Lung (tissue), 12 donors: ENCODE data around the gene ZFYVE21. TPM values are rescaled to one million over a fixed set of nuclear protein-coding genes. Genes with fewer than 3 reads are reported as not detected.

Experiments
- ATAC-seq: fragments of 200-7000 bp; cut with Tn5 transposase; one replicate; pipeline ENCODE4 v1.9.1; 2020; ENCODE audit warnings: moderate number of reproducible peaks; ENCODE audit not compliant: insufficient read depth, low FRiP score
- DNase-seq, 3 donors: peaks; one replicate each; pipeline ENCODE4 v3.0.0-alpha.2; 2013 to 2017
- H3K27ac ChIP-seq, 2 donors: one replicate each; pipeline ENCODE4 v1.5.1; 2013; ENCODE audit warnings: mild to moderate bottlenecking in 2 of 2, moderate library complexity in 2 of 2, control low read depth in 1 of 2, inconsistent platforms in 1 of 2, low read depth in 1 of 2, low read length in 1 of 2
- H3K27me3 ChIP-seq, 3 donors: one replicate each; pipeline ENCODE4 v1.5.1; 2013; ENCODE audit warnings: low read length in 2 of 3; ENCODE audit not compliant: control insufficient read depth in 3 of 3, insufficient read depth in 3 of 3
- H3K36me3 ChIP-seq, 4 donors: one replicate each; pipeline ENCODE4 v1.5.1; 2013; ENCODE audit warnings: low read length in 4 of 4, mild to moderate bottlenecking in 1 of 4, moderate library complexity in 1 of 4; ENCODE audit not compliant: control insufficient read depth in 4 of 4, insufficient read depth in 4 of 4
- H3K4me1 ChIP-seq, 5 donors: one replicate each; pipeline ENCODE4 v1.5.1; 2013; ENCODE audit warnings: low read length in 5 of 5, mild to moderate bottlenecking in 2 of 5, moderate library complexity in 1 of 5; ENCODE audit not compliant: control insufficient read depth in 5 of 5, insufficient read depth in 5 of 5
- H3K4me3 ChIP-seq: one replicate; pipeline ENCODE4 v1.5.1; 2013; ENCODE audit warnings: mild to moderate bottlenecking, control low read depth, moderate library complexity
- H3K9ac ChIP-seq, 2 donors: one replicate each; pipeline ENCODE4 v1.5.1; 2013; ENCODE audit warnings: low read length in 2 of 2, control low read depth in 1 of 2; ENCODE audit not compliant: insufficient read depth in 1 of 2
- H3K9me3 ChIP-seq, 4 donors: one replicate each; pipeline ENCODE4 v1.5.1; 2013; ENCODE audit warnings: low read length in 3 of 4, mild to moderate bottlenecking in 1 of 4, moderate library complexity in 1 of 4; ENCODE audit not compliant: control insufficient read depth in 4 of 4, insufficient read depth in 3 of 4
- CTCF ChIP-seq: IDR thresholded peaks from 2 replicates; pipeline ENCODE4 v1.5.1; 2012; ENCODE audit warnings: mild to moderate bottlenecking; ENCODE audit errors: control extremely low read depth, extremely low read depth
- WGBS, 2 donors: extraction: QIAGEN DNeasy Blood & Tissue Kit; methylation state at CpG; one replicate each; pipeline ENCODE4 v1.1.7; 2013; 5-methylcytosine and 5-hydroxymethylcytosine counted together
- polyA plus RNA-seq, 2 donors: library from polyadenylated mRNA; stranded (reverse); fragments of 200-250 nt; gene quantifications; one replicate each; pipeline ENCODE4 v1.2.1, GENCODE V29; 2013
- total RNA-seq, 2 donors: library from RNA; depleted of rRNA in 1 of 2; stranded (reverse); fragments of >200 nt in 1 of 2; gene quantifications; one replicate each; pipeline ENCODE4 v1.2.1, GENCODE V29; 2014 to 2021
- donor health status: control.
- donor health status: control.
- donor health status: Bipolar disorder and iron deficiency.
- donor health status: healthy.
- donor health status: DM: yes; HTN: yes; CAD: no.

The ZFYVE21 gene
- total and polyA plus RNA-seq, 4 donors = 39.4 to 68.3 (median 47.5) TPM

- ATAC-seq (no peak), DNase-seq (no peak)
- 93 to 95% methylated on average over 23 of the region's 23 CpGs for WGBS, 2 donors
- no peak for TF ChIP-seq CTCF
- no peak overlapping the region for H3K4me3 ChIP-seq
- no peaks in the 10 kb centered on the region for H3K27me3 ChIP-seq
- H3K27ac ChIP-seq = no peak overlapping the region
- H3K9ac ChIP-seq = no peak overlapping the region
- peaks cover 22 to 49% (median 36%) of the 10 kb centered on the region in 4 donors for H3K36me3 ChIP-seq
- peaks cover 0 to 4% (median 2%) of the 10 kb centered on the region in 5 donors for H3K4me1 ChIP-seq
- H3K9me3 ChIP-seq = peaks cover 0 to 1% (median 0%) of the 10 kb centered on the region in 4 donors
Observed at GRCh38 chr14:103685276-103686211, 30.1 kb upstream of the ZFYVE21 start.

- Histone ChIP-seq H3K27me3 (no peaks in the 10 kb centered on the region), H3K4me1 (peaks cover 0 to 4% (median 2%) of the 10 kb centered on the region in 5 donors), H3K36me3 (peaks cover 18 to 42% (median 31%) of the 10 kb centered on the region in 4 donors), H3K9me3 (peaks cover 0 to 1% (median 0%) of the 10 kb centered on the region in 4 donors), H3K27ac (peak overlapping the region in 1 of 2 donors; percentile 33), H3K4me3 (no peak overlapping the region), H3K9ac (no peak overlapping the region)
- no peak for DNase-seq
- no peak for TF ChIP-seq CTCF
- WGBS, 2 donors = 74 to 75% methylated on average over 19 of the region's 19 CpGs
- no peak for ATAC-seq
Observed at GRCh38 chr14:103686831-103687485, 28.7 kb upstream of the ZFYVE21 start.

GRCh38 chr14:103687712-103688111 is 27.9 kb upstream of the ZFYVE21 start:
- no peaks in the 10 kb centered on the region for H3K27me3 ChIP-seq
- H3K9me3 ChIP-seq = peaks cover 0 to 1% (median 0%) of the 10 kb centered on the region in 4 donors
- peaks cover 0 to 4% (median 2%) of the 10 kb centered on the region in 5 donors for H3K4me1 ChIP-seq
- H3K36me3 ChIP-seq = peaks cover 17 to 45% (median 32%) of the 10 kb centered on the region in 4 donors
- no peak overlapping the region for H3K27ac ChIP-seq
- no peak for ATAC-seq
- no peak for DNase-seq
- no peak overlapping the region for H3K4me3 ChIP-seq
- WGBS, 2 donors = 91 to 98% methylated on average over 4 of the region's 4 CpGs
- no peak for TF ChIP-seq CTCF
- no peak overlapping the region for H3K9ac ChIP-seq
